Prostate gland (tissue), 2 donors: ENCODE results near the gene CACNA1B.

Experiments
- POLR2A ChIP-seq: fragments of 450-650 bp; IDR thresholded peaks from one replicate; pipeline ENCODE4 v1.6.1; 2016; ENCODE audit warnings: antibody characterized with exemption, mild to moderate bottlenecking
- POLR2AphosphoS5 ChIP-seq: sonication (generic); formaldehyde crosslinking; IDR thresholded peaks from one replicate; pipeline ENCODE4 v1.6.1; 2017; ENCODE audit warnings: antibody characterized with exemption
- TF ChIP-seq, protein P1 (sequence below), 4 experiments: fragments of 200-600 bp in 2 of 4; fragments of 450-650 bp in 2 of 4; sonication (generic) in 2 of 4; IDR thresholded peaks; 1 replicate in 3 of 4; 2 replicates in 1 of 4; pipeline ENCODE4 v1.5.1; 2016 to 2019; ENCODE audit warnings: antibody characterized with exemption in 4 of 4, mild to moderate bottlenecking in 2 of 4, moderate library complexity in 2 of 4

GRCh38 chr9:138115506-138115905, 237.9 kb downstream of the CACNA1B start:
- no peak for TF ChIP-seq POLR2A
- TF ChIP-seq, protein P1, sequence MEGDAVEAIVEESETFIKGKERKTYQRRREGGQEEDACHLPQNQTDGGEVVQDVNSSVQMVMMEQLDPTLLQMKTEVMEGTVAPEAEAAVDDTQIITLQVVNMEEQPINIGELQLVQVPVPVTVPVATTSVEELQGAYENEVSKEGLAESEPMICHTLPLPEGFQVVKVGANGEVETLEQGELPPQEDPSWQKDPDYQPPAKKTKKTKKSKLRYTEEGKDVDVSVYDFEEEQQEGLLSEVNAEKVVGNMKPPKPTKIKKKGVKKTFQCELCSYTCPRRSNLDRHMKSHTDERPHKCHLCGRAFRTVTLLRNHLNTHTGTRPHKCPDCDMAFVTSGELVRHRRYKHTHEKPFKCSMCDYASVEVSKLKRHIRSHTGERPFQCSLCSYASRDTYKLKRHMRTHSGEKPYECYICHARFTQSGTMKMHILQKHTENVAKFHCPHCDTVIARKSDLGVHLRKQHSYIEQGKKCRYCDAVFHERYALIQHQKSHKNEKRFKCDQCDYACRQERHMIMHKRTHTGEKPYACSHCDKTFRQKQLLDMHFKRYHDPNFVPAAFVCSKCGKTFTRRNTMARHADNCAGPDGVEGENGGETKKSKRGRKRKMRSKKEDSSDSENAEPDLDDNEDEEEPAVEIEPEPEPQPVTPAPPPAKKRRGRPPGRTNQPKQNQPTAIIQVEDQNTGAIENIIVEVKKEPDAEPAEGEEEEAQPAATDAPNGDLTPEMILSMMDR (IDR thresholded peaks at IDR 0.05), result no peak
- no peak for TF ChIP-seq POLR2AphosphoS5
